Heart left ventricle (tissue), 16 donors: Measurements from ENCODE around the gene FASTK. TPM values are rescaled to one million over a fixed set of nuclear protein-coding genes. Genes with fewer than 3 reads are reported as not detected.

Source experiments
- ATAC-seq, 4 donors: fragments of 200-7000 bp; cut with Tn5 transposase; one replicate each; pipeline ENCODE4 v1.9.1; 2020 to 2022; ENCODE audit warnings: moderate library complexity in 4 of 4, mild to moderate bottlenecking in 3 of 4, moderate number of reproducible peaks in 1 of 4
- DNase-seq, 5 donors: peaks; one replicate each; pipeline ENCODE4 v3.0.0-alpha.2; 2020
- H3K27ac ChIP-seq, 12 donors: fragments of 200-600 bp; sonication (generic) in 4 of 12; one replicate each; pipeline versions ENCODE4 v1.5.0 to v1.8.0; 2016 to 2022; ENCODE audit warnings: mild to moderate bottlenecking in 2 of 12
- H3K27me3 ChIP-seq, 9 donors: fragments of 200-600 bp; sonication (generic) in 2 of 9; one replicate each; pipeline versions ENCODE4 v1.5.1 to v1.8.0; 2016 to 2022; ENCODE audit warnings: mild to moderate bottlenecking in 3 of 9
- H3K36me3 ChIP-seq, 9 donors: fragments of 200-600 bp; sonication (generic) in 2 of 9; one replicate each; pipeline versions ENCODE4 v1.5.0 to v1.8.0; 2018 to 2022; ENCODE audit warnings: mild to moderate bottlenecking in 2 of 9
- H3K4me1 ChIP-seq, 12 donors: fragments of 200-600 bp; sonication (generic) in 4 of 12; one replicate each; pipeline versions ENCODE4 v1.5.0 to v1.8.0; 2016 to 2022; ENCODE audit warnings: mild to moderate bottlenecking in 3 of 12
- H3K4me3 ChIP-seq, 12 donors: fragments of 200-600 bp; sonication (generic) in 4 of 12; one replicate each; pipeline versions ENCODE4 v1.5.0 to v1.8.0; 2017 to 2022; ENCODE audit warnings: mild to moderate bottlenecking in 9 of 12, moderate library complexity in 4 of 12
- H3K9me3 ChIP-seq, 12 donors: fragments of 200-600 bp; sonication (generic) in 4 of 12; one replicate each; pipeline versions ENCODE4 v1.5.0 to v1.8.0; 2016 to 2022; ENCODE audit warnings: mild to moderate bottlenecking in 1 of 12
- POLR2A ChIP-seq, 2 donors: fragments of 450-650 bp; IDR thresholded peaks; one replicate each; pipeline ENCODE4 v1.6.1; 2017; ENCODE audit warnings: antibody characterized with exemption in 2 of 2, mild to moderate bottlenecking in 2 of 2, moderate library complexity in 2 of 2
- whole genome bisulfite sequencing, 4 donors: extraction: QIAGEN DNeasy Blood & Tissue Kit in 2 of 4; methylation state at CpG; one replicate each; pipeline versions ENCODE4 v1.1.5 to v1.1.7; 2013 to 2018; 5-methylcytosine and 5-hydroxymethylcytosine counted together
- intact Hi-C, 10 donors: fragments of 100-400 bp; cut with DNase I; formaldehyde crosslinking; loops; one replicate each; pipeline versions ENCODE4 v1.11.1 to v1.14.2; 2022
- polyA plus RNA-seq, 2 donors: library from polyadenylated mRNA; stranded (reverse); fragments of 200-250 nt; gene quantifications; one replicate each; pipeline ENCODE4 v1.2.3, GENCODE V29; 2013
- total RNA-seq, 9 donors: library from RNA; depleted of rRNA in 2 of 9; stranded (reverse); fragments of >200 nt in 2 of 9; fragmentation: NEBNext Ultra II Directional in 3 of 9; extraction: Animal tissue kit (Norgen Biotek cat#: 25700) in 3 of 9; gene quantifications; one replicate each; pipeline versions ENCODE4 v1.1.0 to v1.2.4, GENCODE V29; 2016 to 2023
- TF ChIP-seq, protein P1 (sequence below), 12 donors: fragments of 200-600 bp; sonication (generic) in 4 of 12; IDR thresholded peaks; one replicate each; pipeline versions ENCODE4 v1.5.0 to v1.8.0; 2018 to 2022; ENCODE audit warnings: antibody characterized with exemption in 12 of 12, mild to moderate bottlenecking in 5 of 12
- donor health status: ischemic (EF 13 %, LVEDD 7.1; RV severe dilation, severe dysfunction).
- donor health status: healthy with polysubstance abuse.
- donor health status: DM: no; HTN: yes; CAD: no.
- donor health status: DM: no; HTN: no; CAD: no.
- donor health status: ischemic (EF 25% LVEDD 6.9; RV normal size, moderate dysfunction).
- donor health status: ischemic (EF 25% LVEDD 5.7; RV mildly dilated, moderate dysfunction).
- donor health status: healthy.
- donor health status: DM: yes; HTN: yes; CAD: no.
- donor health status: ischemic (EF 35%, LVEDD 5.7; RV mildly dilated, moderate dysfunction).
- donor health status: nonischemic (EF 11% LVEDD 7.7; RV severe dilation, severe dysfunction).
- donor health status: DM: yes; HTN: yes; CAD: no.
- donor health status: PGD.
- donor health status: ischemic (EF 29% LVEDD 5.4; RV normal size, mild dysfunction).
- donor health status: nonischemic (EF 23%, LVEDD 6.1; RV moderate dilation, normal function).

The FASTK gene
- total and polyA plus RNA-seq, 11 donors, result 59.9 to 168 (median 77.7) TPM

GRCh38 chr7:151088856-151089699, 8.5 kb upstream of the FASTK start:
- peaks cover 0 to 7% (median 0%) of the 10 kb centered on the region in 9 donors for H3K36me3 ChIP-seq
- H3K27ac ChIP-seq, result peak overlapping the region; percentile 66 to 95 (median 90)
- intact Hi-C loops, result loop anchor here in 1 of 10 donors (2.0 kb wide), 1 partner anchor 60 kb away; the partner anchor contains the start of gene ABCB8
- peaks cover 0 to 67% (median 55%) of the 10 kb centered on the region in 12 donors for H3K4me1 ChIP-seq
- peak; percentile 49 to 78 (median 53) for ATAC-seq
- DNase-seq, result peak; percentile 80 to 83 (median 81)
- H3K27me3 ChIP-seq, result no peaks in the 10 kb centered on the region
- peak in 1 of 2 donors; percentile 27 for TF ChIP-seq POLR2A (IDR thresholded peaks at IDR 0.05)
- TF ChIP-seq, protein P1, sequence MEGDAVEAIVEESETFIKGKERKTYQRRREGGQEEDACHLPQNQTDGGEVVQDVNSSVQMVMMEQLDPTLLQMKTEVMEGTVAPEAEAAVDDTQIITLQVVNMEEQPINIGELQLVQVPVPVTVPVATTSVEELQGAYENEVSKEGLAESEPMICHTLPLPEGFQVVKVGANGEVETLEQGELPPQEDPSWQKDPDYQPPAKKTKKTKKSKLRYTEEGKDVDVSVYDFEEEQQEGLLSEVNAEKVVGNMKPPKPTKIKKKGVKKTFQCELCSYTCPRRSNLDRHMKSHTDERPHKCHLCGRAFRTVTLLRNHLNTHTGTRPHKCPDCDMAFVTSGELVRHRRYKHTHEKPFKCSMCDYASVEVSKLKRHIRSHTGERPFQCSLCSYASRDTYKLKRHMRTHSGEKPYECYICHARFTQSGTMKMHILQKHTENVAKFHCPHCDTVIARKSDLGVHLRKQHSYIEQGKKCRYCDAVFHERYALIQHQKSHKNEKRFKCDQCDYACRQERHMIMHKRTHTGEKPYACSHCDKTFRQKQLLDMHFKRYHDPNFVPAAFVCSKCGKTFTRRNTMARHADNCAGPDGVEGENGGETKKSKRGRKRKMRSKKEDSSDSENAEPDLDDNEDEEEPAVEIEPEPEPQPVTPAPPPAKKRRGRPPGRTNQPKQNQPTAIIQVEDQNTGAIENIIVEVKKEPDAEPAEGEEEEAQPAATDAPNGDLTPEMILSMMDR (IDR thresholded peaks at IDR 0.05), result no peak
- 40 to 44% (median 42%) methylated on average over 29 to 30 of the region's 30 CpGs for WGBS, 4 donors
- H3K4me3 ChIP-seq, result peak overlapping the region in 11 of 12 donors; percentile 11 to 96 (median 80)
- H3K9me3 ChIP-seq, result no peaks in the 10 kb centered on the region

DNA sequence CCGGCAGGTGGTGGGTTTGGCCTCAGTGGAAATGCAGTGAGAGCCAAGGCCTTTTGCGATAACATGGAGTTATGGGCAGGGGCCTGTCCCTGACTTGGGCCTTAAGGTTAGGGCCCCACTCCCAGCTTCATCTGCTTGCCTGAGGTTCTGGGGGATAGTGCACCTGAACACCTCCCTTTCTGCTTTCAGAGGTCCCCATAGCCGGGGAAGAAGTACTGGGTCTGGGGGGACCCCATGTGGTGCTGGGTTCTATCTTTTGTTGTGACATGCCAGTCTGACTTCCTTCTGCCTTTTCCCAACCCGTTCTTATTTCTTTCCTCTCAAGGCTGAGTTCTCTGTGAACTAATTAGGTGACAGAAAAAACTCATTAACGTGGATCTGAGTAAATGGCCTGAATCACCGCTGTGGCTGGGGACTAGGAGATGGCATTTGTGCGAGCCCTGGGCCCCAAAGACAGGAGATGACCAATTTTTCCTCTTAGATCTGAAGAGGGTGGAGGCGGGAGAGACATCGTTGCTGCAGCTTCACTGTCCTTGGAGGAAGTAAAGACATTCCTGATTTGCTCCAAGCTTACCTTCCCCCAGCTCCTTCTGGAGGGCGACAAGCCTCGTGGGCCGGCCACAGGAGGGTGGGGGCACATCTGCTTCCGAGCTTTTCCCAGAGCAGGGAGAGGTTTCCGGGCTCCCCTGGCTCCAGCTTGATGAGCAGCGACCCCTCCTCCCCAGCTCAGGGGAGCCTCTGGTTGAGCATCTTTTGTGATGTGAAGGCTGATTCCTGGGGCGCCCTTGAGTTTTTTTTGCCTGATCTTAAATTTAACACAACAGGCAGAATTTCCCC, 7.6 kb upstream of the FASTK start:
- H3K9me3 ChIP-seq, result no peaks in the 10 kb centered on the region
- peak in 2 of 5 donors; percentile 55 to 63 for DNase-seq
- peak overlapping the region; percentile 60 to 96 (median 81) for H3K4me3 ChIP-seq
- peaks cover 0 to 73% (median 60%) of the 10 kb centered on the region in 12 donors for H3K4me1 ChIP-seq
- intact Hi-C loops, result loop anchor here in 1 of 10 donors (2.0 kb wide), 1 partner anchor 59 kb away; the partner anchor contains the start of gene ABCB8
- peak overlapping the region; percentile 66 to 95 (median 90) for H3K27ac ChIP-seq
- TF ChIP-seq, protein P1 (IDR thresholded peaks at IDR 0.05), result no peak
- TF ChIP-seq POLR2A (IDR thresholded peaks at IDR 0.05), result no peak
- peak in 1 of 4 donors; percentile 23 for ATAC-seq
- WGBS, 4 donors, result 42 to 61% (median 46%) methylated on average over 15 to 16 of the region's 16 CpGs
- H3K27me3 ChIP-seq, result no peaks in the 10 kb centered on the region
- H3K36me3 ChIP-seq, result peaks cover 0 to 7% (median 0%) of the 10 kb centered on the region in 9 donors

GRCh38 chr7:151087245-151088018, 6.8 kb upstream of the FASTK start:
- peak; percentile 67 to 82 (median 71) for DNase-seq
- Histone ChIP-seq H3K27ac (peak overlapping the region; percentile 66 to 95 (median 90)), H3K9me3 (no peaks in the 10 kb centered on the region), H3K4me3 (peak overlapping the region; percentile 60 to 96 (median 81)), H3K4me1 (peaks cover 3 to 73% (median 61%) of the 10 kb centered on the region in 12 donors), H3K27me3 (no peaks in the 10 kb centered on the region), H3K36me3 (peaks cover 0 to 7% (median 0%) of the 10 kb centered on the region in 9 donors)
- 1 to 2% (median 1%) methylated on average over 28 to 70 of the region's 70 CpGs for WGBS, 4 donors
- peak in 3 of 4 donors; percentile 22 to 61 (median 55) for ATAC-seq
- TF ChIP-seq, protein P1 (IDR thresholded peaks at IDR 0.05), result peak; percentile 6 to 62 (median 33)
- TF ChIP-seq POLR2A (IDR thresholded peaks at IDR 0.05), result no peak
- intact Hi-C loops, result loop anchor here in 3 of 10 donors (1.0 to 2.0 kb wide), 3 partner anchors 23 to 59 kb away; partner anchors contain the start of genes ABCB8 (in 2 of the 3) and SLC4A2 (in 1 of the 3)
